PC-3 (cell line): Measurements from ENCODE around the gene TGM3. TPM values are rescaled to one million over a fixed set of nuclear protein-coding genes. Genes with fewer than 3 reads are reported as not detected.

Experiments
- ATAC-seq: fragments of 200-7000 bp; cut with Tn5 transposase; 2 replicates; pipeline ENCODE4 v1.9.1; 2020; ENCODE audit warnings: mild to moderate bottlenecking, moderate library complexity
- BruUV-seq: library from RNA; stranded (reverse); fragments of 400-500 nt; replicated peaks from 2 replicates; lab custom pipeline; 2021; lab: Mats Ljungman, UMichigan
- CTCF ChIA-PET: fragments of 300-600 bp; sonication (Branson Sonifier 250); formaldehyde crosslinking; loops from one replicate; lab custom pipeline; 2022; ENCODE audit warnings: antibody characterized with exemption; lab: Charles Lee
- POLR2A ChIA-PET: fragments of 300-600 bp; sonication (Branson Sonifier 250); formaldehyde crosslinking; loops from one replicate; lab custom pipeline; 2022; ENCODE audit warnings: antibody characterized with exemption; ENCODE audit not compliant: unreplicated experiment; lab: Charles Lee
- DNase-seq: peaks from one replicate; pipeline ENCODE4 v3.0.0-alpha.2; 2015
- H2AFZ ChIP-seq: fragments of 300-600 bp; sonication (generic); 2 replicates; pipeline ENCODE4 v1.6.0; 2016; ENCODE audit warnings: antibody characterized with exemption, low read length
- H3F3A ChIP-seq: fragments of 300-600 bp; sonication (generic); one replicate; pipeline ENCODE4 v1.6.0; 2017; ENCODE audit warnings: antibody characterized with exemption, low read length, control low read depth, mild to moderate bottlenecking; ENCODE audit not compliant: unreplicated experiment
- H3K27ac ChIP-seq: fragments of 300-600 bp; sonication (generic); 2 replicates; pipeline ENCODE4 v1.5.1; 2016; ENCODE audit warnings: mild to moderate bottlenecking, low read length
- H3K27me3 ChIP-seq: fragments of 300-600 bp; sonication (generic); 2 replicates; pipeline ENCODE4 v1.6.1; 2016; ENCODE audit warnings: low read length, mixed read lengths
- H3K36me3 ChIP-seq: fragments of 300-600 bp; sonication (generic); 2 replicates; pipeline ENCODE4 v1.6.1; 2016; ENCODE audit warnings: low read depth, mixed run types, low read length, mixed read lengths
- H3K4me1 ChIP-seq: fragments of 300-600 bp; sonication (generic); 2 replicates; pipeline ENCODE4 v1.5.1; 2016; ENCODE audit warnings: low read length; ENCODE audit not compliant: insufficient read depth
- H3K4me2 ChIP-seq: fragments of 300-600 bp; sonication (generic); 2 replicates; pipeline ENCODE4 v1.6.0; 2016; ENCODE audit warnings: low read length
- H3K4me3 ChIP-seq: fragments of 300-600 bp; sonication (generic); 2 replicates; pipeline ENCODE4 v1.5.1; 2016; ENCODE audit warnings: mild to moderate bottlenecking, low read length, mixed read lengths
- H3K79me2 ChIP-seq: fragments of 300-600 bp; sonication (generic); 2 replicates; pipeline ENCODE4 v1.6.1; 2017; ENCODE audit warnings: low read length, mixed read lengths
- H3K9ac ChIP-seq: fragments of 300-600 bp; sonication (generic); 2 replicates; pipeline ENCODE4 v1.6.0; 2016; ENCODE audit warnings: mild to moderate bottlenecking, low read length
- H3K9me2 ChIP-seq: fragments of 300-600 bp; sonication (generic); replicated peaks from 2 replicates; pipeline ENCODE4 v1.6.1; 2016; ENCODE audit warnings: mixed run types, low read length, mixed read lengths
- H3K9me3 ChIP-seq: fragments of 300-600 bp; sonication (generic); 2 replicates; pipeline ENCODE4 v1.6.1; 2016; ENCODE audit warnings: low read length, mixed read lengths
- H4K20me1 ChIP-seq: fragments of 300-600 bp; sonication (generic); 2 replicates; pipeline ENCODE4 v1.6.1; 2016; ENCODE audit warnings: low read length, mixed read lengths
- CTCF ChIP-seq: fragments of 300-600 bp; sonication (generic); conservative IDR thresholded peaks from 2 replicates; pipeline ENCODE4 v1.5.1; 2017; ENCODE audit warnings: antibody characterized with exemption, low read depth, mild to moderate bottlenecking, low read length
- EZH2 ChIP-seq: fragments of 300-600 bp; sonication (generic); IDR thresholded peaks from one replicate; pipeline ENCODE4 v1.6.1; 2017; ENCODE audit warnings: antibody characterized with exemption, mild to moderate bottlenecking, low read length; ENCODE audit not compliant: unreplicated experiment
- EZH2phosphoT487 ChIP-seq: fragments of 300-600 bp; sonication (generic); IDR thresholded peaks from 2 replicates; pipeline ENCODE4 v1.6.1; 2018; ENCODE audit warnings: mild to moderate bottlenecking, antibody characterized with exemption, low read length, borderline replicate concordance
- intact Hi-C: fragments of 100-400 bp; cut with micrococcal nuclease; formaldehyde crosslinking; loops from 2 replicates; pipeline ENCODE4 v1.9.0; 2023
- total RNA-seq: library from RNA; depleted of rRNA; stranded (reverse); fragments of >200 nt; gene quantifications from 2 replicates; pipeline ENCODE4 v1.2.3, GENCODE V29; 2014

TGM3 gene
- total RNA-seq, 1 experiment from 2014 or later: not detected

- H3K9me2 ChIP-seq: no peaks in the 10 kb centered on the region
- no peak overlapping the region for H2AFZ ChIP-seq
- H4K20me1 ChIP-seq: no peaks in the 10 kb centered on the region
- ATAC-seq (no peak), DNase-seq (no peak)
- no TSS peak for BruUV-seq
- TF ChIP-seq CTCF (no peak), EZH2phosphoT487 (no peak), EZH2 (no peak)
- peaks cover 96% of the 10 kb centered on the region for H3K27me3 ChIP-seq
- no peaks in the 10 kb centered on the region for H3K4me1 ChIP-seq
- intact Hi-C loops: no loop called here
- no peaks in the 10 kb centered on the region for H3F3A ChIP-seq
- H3K79me2 ChIP-seq: no peaks in the 10 kb centered on the region
- ChIA-PET POLR2A (no interaction called here), CTCF (no interaction called here)
- H3K9ac ChIP-seq: no peak overlapping the region
- H3K27ac ChIP-seq: no peak overlapping the region
- H3K9me3 ChIP-seq: no peaks in the 10 kb centered on the region
- no peak overlapping the region for H3K4me2 ChIP-seq
- H3K36me3 ChIP-seq: no peaks in the 10 kb centered on the region
- H3K4me3 ChIP-seq: no peak overlapping the region
Measured at GRCh38 chr20:2331901-2332565, 36.2 kb downstream of the TGM3 start.

GRCh38 chr20:2332711-2333110 lies 36.9 kb downstream of the TGM3 start:
- Histone ChIP-seq H3K27me3 (peaks cover 96% of the 10 kb centered on the region), H3F3A (no peaks in the 10 kb centered on the region)
- no peak for DNase-seq

GRCh38 chr20:2333821-2334220 lies 38.0 kb downstream of the TGM3 start:
- BruUV-seq: no TSS peak
- Histone ChIP-seq H3K4me1 (no peaks in the 10 kb centered on the region), H4K20me1 (no peaks in the 10 kb centered on the region), H3K4me2 (no peak overlapping the region), H2AFZ (no peak overlapping the region), H3K9me3 (no peaks in the 10 kb centered on the region), H3K9ac (no peak overlapping the region), H3K27ac (no peak overlapping the region), H3K79me2 (no peaks in the 10 kb centered on the region), H3F3A (no peaks in the 10 kb centered on the region), H3K9me2 (no peaks in the 10 kb centered on the region), H3K36me3 (no peaks in the 10 kb centered on the region), H3K27me3 (peaks cover 97% of the 10 kb centered on the region), H3K4me3 (no peak overlapping the region)
- POLR2A ChIA-PET: no interaction called here
- CTCF ChIA-PET: no interaction called here
- no peak for ATAC-seq
- no peak for DNase-seq
- TF ChIP-seq CTCF (no peak), EZH2phosphoT487 (no peak), EZH2 (no peak)
- intact Hi-C loops: no loop called here

More at GRCh38 chr20:2332711-2333110, 36.9 kb downstream of the TGM3 start:
- Histone ChIP-seq H4K20me1 (no peaks in the 10 kb centered on the region), H3K79me2 (no peaks in the 10 kb centered on the region), H3K4me3 (no peak overlapping the region), H3K36me3 (no peaks in the 10 kb centered on the region), H3K27ac (no peak overlapping the region), H3K9me3 (no peaks in the 10 kb centered on the region), H3K4me2 (no peak overlapping the region), H3K9ac (no peak overlapping the region), H2AFZ (no peak overlapping the region), H3K4me1 (no peaks in the 10 kb centered on the region), H3K9me2 (no peaks in the 10 kb centered on the region)
- no TSS peak for BruUV-seq
- TF ChIP-seq EZH2phosphoT487 (no peak), EZH2 (no peak)
- ChIA-PET POLR2A (no interaction called here), CTCF (no interaction called here)
- intact Hi-C loops: no loop called here
- ATAC-seq: no peak
